K562 (cell line): Measurements from ENCODE around the gene CUEDC2. TPM values are rescaled to one million over a fixed set of nuclear protein-coding genes. Genes with fewer than 3 reads are reported as not detected.
A peak's percentile ranks its signal among the peaks of the same experiment; 100 is the strongest.

ENCODE experiments used
- ATAC-seq: fragments of 200-7000 bp; cut with Tn5 transposase; 3 replicates; pipeline ENCODE4 v1.9.1; 2020; ENCODE audit warnings: moderate library complexity
- BruUV-seq: library from RNA; stranded (reverse); fragments of 400-500 nt; replicated peaks from 2 replicates; lab custom pipeline; 2021; lab: Mats Ljungman, UMichigan
- CTCF ChIA-PET: fragments of 300-600 bp; formaldehyde crosslinking; extraction: SDS; loops from one replicate; lab custom pipeline; 2021; ENCODE audit warnings: low intra/inter-chr PET ratio; lab: Yijun Ruan, JAX
- POLR2A ChIA-PET: fragments of 300-600, 350-650 bp; sonication (Branson Sonifier 250); formaldehyde crosslinking; extraction: SDS; loops from one replicate; lab custom pipeline; 2021; ENCODE audit warnings: antibody characterized with exemption, inconsistent platforms; lab: Yijun Ruan, JAX
- DNase-seq, 4 experiments: peaks; one replicate each; pipeline versions ENCODE4 v3.0.0 to v3.0.0-alpha.2; 2011 to 2018; ENCODE audit warnings: low spot score in 3 of 4, mixed read lengths in 3 of 4; ENCODE audit errors: extremely low read depth in 1 of 4
- FAIRE-seq: peaks from 2 replicates; lab custom pipeline; 2011; peaks lifted over from hg19 to GRCh38; lab: Jason Lieb, UNC
- H2AFZ ChIP-seq: 2 replicates; pipeline ENCODE4 v1.6.0; 2011; ENCODE audit warnings: low read depth, low read length, control low read depth, inconsistent platforms
- H3K27ac ChIP-seq: fragments of 200-600 bp; 3 replicates; pipeline ENCODE4 v1.8.0; 2011; ENCODE audit warnings: low read depth, mild to moderate bottlenecking, control low read depth, inconsistent platforms, low read length, moderate library complexity, mixed read lengths; ENCODE audit errors: extremely low read depth
- H3K27me3 ChIP-seq, 2 experiments: fragments of 300-600 bp in 1 of 2; 2 replicates in 1 of 2; 3 replicates in 1 of 2; pipeline versions ENCODE4 v1.6.0 to v1.8.0; 2011; ENCODE audit warnings: inconsistent platforms in 2 of 2, low read length in 2 of 2, mild to moderate bottlenecking in 1 of 2, mixed read lengths in 1 of 2, moderate library complexity in 1 of 2; ENCODE audit not compliant: control insufficient read depth in 2 of 2, insufficient read depth in 2 of 2
- H3K36me3 ChIP-seq: fragments of 300-600 bp; 3 replicates; pipeline ENCODE4 v1.8.0; 2011; ENCODE audit warnings: mild to moderate bottlenecking, low read length, inconsistent platforms; ENCODE audit not compliant: control insufficient read depth, insufficient read depth
- H3K4me1 ChIP-seq, 2 experiments: fragments of 200-600 bp in 1 of 2; replicated peaks in 1 of 2; 2 replicates in 1 of 2; 3 replicates in 1 of 2; pipeline versions ENCODE4 v1.5.1 to v1.8.0; 2011; ENCODE audit warnings: inconsistent platforms in 2 of 2, low read length in 2 of 2, mild to moderate bottlenecking in 1 of 2, mixed read lengths in 1 of 2, moderate library complexity in 1 of 2; ENCODE audit not compliant: control insufficient read depth in 2 of 2, insufficient read depth in 2 of 2
- H3K4me2 ChIP-seq: 2 replicates; pipeline ENCODE4 v1.6.1; 2011; ENCODE audit warnings: low read length, control low read depth, inconsistent platforms, mixed read lengths; ENCODE audit not compliant: insufficient read depth
- H3K4me3 ChIP-seq: fragments of 200-600 bp; sonication (generic), shearing (Covaris generic); 2 replicates; pipeline ENCODE4 v1.5.1; 2016; ENCODE audit warnings: control low read depth, inconsistent platforms
- H3K79me2 ChIP-seq: fragments of 200-600 bp; 3 replicates; pipeline ENCODE4 v1.8.0; 2011; ENCODE audit warnings: low read length, inconsistent platforms; ENCODE audit not compliant: control insufficient read depth, insufficient read depth
- H3K9ac ChIP-seq, 2 experiments: 2 replicates each; pipeline versions ENCODE4 v1.6.0 to v1.6.1; 2011; ENCODE audit warnings: low read depth in 2 of 2, low read length in 2 of 2, control low read depth in 1 of 2, inconsistent platforms in 1 of 2, mild to moderate bottlenecking in 1 of 2, mixed read lengths in 1 of 2; ENCODE audit not compliant: insufficient read depth in 1 of 2
- H3K9me1 ChIP-seq: one replicate; pipeline ENCODE4 v1.6.0; 2011; ENCODE audit warnings: inconsistent platforms, mild to moderate bottlenecking, low read length, moderate library complexity; ENCODE audit not compliant: control insufficient read depth, insufficient read depth
- H3K9me3 ChIP-seq: replicated peaks from 2 replicates; pipeline ENCODE4 v1.5.1; 2011; ENCODE audit warnings: low read depth, low read length, inconsistent platforms; ENCODE audit not compliant: control insufficient read depth, insufficient read depth
- H4K20me1 ChIP-seq: replicated peaks from 2 replicates; pipeline ENCODE4 v1.6.1; 2011; ENCODE audit warnings: low read length, inconsistent platforms, mixed read lengths; ENCODE audit not compliant: control insufficient read depth, insufficient read depth
- MGA ChIP-seq: fragments of 450-650 bp; IDR thresholded peaks from 2 replicates; pipeline ENCODE4 v1.6.1; 2016; ENCODE audit warnings: mild to moderate bottlenecking, moderate library complexity
- NR2C2 ChIP-seq, 2 experiments: fragments of 200-800 bp in 1 of 2; sonication (Bioruptor generic) in 1 of 2; sonication (generic) in 1 of 2; formaldehyde crosslinking in 1 of 2; IDR thresholded peaks; 2 replicates each; pipeline versions ENCODE4 v1.6.1 to v1.8.0; 2016 to 2022; ENCODE audit warnings: mild to moderate bottlenecking in 1 of 2, missing compliant biosample characterization in 1 of 2, missing genetic modification characterization in 1 of 2, missing genetic modification reagents in 1 of 2
- PHF8 ChIP-seq: fragments of 200-600 bp; sonication (generic); IDR thresholded peaks from 2 replicates; pipeline ENCODE4 v1.6.1; 2012; ENCODE audit warnings: mixed run types, mild to moderate bottlenecking, inconsistent platforms, low read length, moderate library complexity, borderline replicate concordance
- POLR2AphosphoS5 ChIP-seq: IDR thresholded peaks from 2 replicates; pipeline ENCODE4 v1.6.1; 2011; ENCODE audit warnings: mild to moderate bottlenecking, low read depth, low read length, moderate library complexity; ENCODE audit not compliant: control insufficient read depth, insufficient read depth
- ZNF134 ChIP-seq: fragments of 250-450 bp; sonication (Bioruptor Pico); conservative IDR thresholded peaks from 2 replicates; pipeline ENCODE4 v1.4.0; 2020
- WGBS: fragments of 100-300 bp; shearing (Covaris generic); methylation state at CpG from one replicate; pipeline ENCODE4 v1.1.6; 2016; ENCODE audit warnings: low coverage, mixed read lengths; ENCODE audit not compliant: insufficient coverage; ENCODE audit errors: missing lambda C conversion rate; 5-methylcytosine and 5-hydroxymethylcytosine counted together
- in situ Hi-C: fragments of 300-500 bp; cut with MboI; formaldehyde crosslinking; loops from 4 replicates; pipeline ENCODE4 v1.15.0; 2018; ENCODE audit warnings: inconsistent platforms, mixed read lengths
- intact Hi-C: fragments of 100-400 bp; cut with micrococcal nuclease; formaldehyde crosslinking; loops from 2 replicates; pipeline ENCODE4 v1.14.2; 2022
- polyA plus RNA-seq, 8 experiments: library from polyadenylated mRNA; depleted of rRNA in 4 of 8; stranded (reverse) in 5 of 8; unstranded in 3 of 8; fragments of >200 nt; fragmentation: Nextera tagmentation in 2 of 8; fragmentation: Illumina TruSeq in 1 of 8; extraction: Ambion mirVana in 2 of 8; extraction: Trizol in 1 of 8; gene quantifications; 2 replicates each; pipeline versions ENCODE4 v1.2.1 to v1.2.3, GENCODE V29; 2011 to 2014; ENCODE audit warnings: inconsistent platforms in 1 of 8, missing spikeins in 1 of 8
- total RNA-seq, 7 experiments: library from RNA; depleted of rRNA in 6 of 7; stranded (reverse); fragments of >200 nt in 6 of 7; fragmentation: Illumina TruSeq in 2 of 7; extraction: Trizol in 2 of 7; gene quantifications; 2 replicates each; pipeline versions ENCODE4 v1.2.1 to v1.2.3, GENCODE V29; 2011 to 2021; ENCODE audit warnings: low replicate concordance in 1 of 7
- TF ChIP-seq, protein P1 (sequence below): fragments of 250-450 bp; sonication (Bioruptor Pico); IDR thresholded peaks from 2 replicates; pipeline ENCODE4 v1.5.1; 2021; ENCODE audit warnings: mild to moderate bottlenecking

The CUEDC2 gene
- total and polyA plus RNA-seq, 9 of the 15 experiments (the other 6 are each of a cell fraction or from before 2014, with no cell fraction given), result 8.5 to 48.9 (median 27.4) TPM

DNA sequence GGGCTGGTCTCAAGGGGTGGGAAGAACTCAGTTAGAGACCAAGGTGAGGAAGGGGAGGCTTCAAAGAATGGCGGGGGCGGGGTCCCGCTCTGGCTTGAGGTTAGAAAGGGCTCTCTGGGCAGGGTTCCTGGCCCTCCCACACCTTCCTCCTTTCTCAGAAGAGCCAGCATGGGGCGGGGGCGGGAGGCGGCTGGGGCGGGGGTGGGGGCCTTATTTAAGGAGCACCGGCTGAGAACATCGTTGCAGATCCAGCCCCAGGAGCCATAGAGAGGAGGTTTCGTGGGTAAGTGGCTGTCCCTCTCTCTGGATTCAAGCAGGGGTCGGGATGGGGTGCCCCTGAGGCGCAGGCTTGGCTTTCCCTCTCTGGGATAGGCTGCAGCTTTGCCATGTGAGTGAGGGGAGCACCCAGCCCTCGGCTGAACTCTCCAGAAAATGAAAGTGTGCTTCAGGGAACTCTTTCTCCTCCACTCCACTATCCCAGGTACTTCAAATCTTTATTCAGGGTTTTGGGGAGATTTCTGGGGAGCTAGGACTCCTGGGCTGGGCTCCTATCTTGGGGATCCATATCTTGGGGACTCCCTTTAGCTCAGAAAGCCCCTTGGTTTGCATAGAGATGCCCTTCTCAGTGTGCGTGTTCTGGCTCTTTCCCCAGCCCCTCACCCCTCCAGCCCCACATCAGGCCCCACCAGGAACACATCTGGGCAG lies 3.3 kb upstream of the CUEDC2 start (continued):
- TF ChIP-seq, protein P1, sequence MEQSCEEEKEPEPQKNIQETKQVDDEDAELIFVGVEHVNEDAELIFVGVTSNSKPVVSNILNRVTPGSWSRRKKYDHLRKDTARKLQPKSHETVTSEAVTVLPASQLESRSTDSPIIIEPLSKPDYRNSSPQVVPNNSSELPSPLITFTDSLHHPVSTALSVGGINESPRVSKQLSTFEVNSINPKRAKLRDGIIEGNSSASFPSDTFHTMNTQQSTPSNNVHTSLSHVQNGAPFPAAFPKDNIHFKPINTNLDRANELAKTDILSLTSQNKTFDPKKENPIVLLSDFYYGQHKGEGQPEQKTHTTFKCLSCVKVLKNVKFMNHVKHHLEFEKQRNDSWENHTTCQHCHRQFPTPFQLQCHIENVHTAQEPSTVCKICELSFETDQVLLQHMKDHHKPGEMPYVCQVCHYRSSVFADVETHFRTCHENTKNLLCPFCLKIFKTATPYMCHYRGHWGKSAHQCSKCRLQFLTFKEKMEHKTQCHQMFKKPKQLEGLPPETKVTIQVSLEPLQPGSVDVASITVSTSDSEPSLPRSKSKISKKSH (CRISPR knock-in tag), result no peak
- TF ChIP-seq NR2C2 (CRISPR knock-in tag; IDR thresholded peaks at IDR 0.05) (no peak), NR2C2 (tag; IDR thresholded peaks at IDR 0.05) (no peak), ZNF134 (CRISPR knock-in tag) (no peak), POLR2AphosphoS5 (peak; percentile 96), PHF8 (peak; percentile 64; the same call in 1 of the 2 replicates)

DNA sequence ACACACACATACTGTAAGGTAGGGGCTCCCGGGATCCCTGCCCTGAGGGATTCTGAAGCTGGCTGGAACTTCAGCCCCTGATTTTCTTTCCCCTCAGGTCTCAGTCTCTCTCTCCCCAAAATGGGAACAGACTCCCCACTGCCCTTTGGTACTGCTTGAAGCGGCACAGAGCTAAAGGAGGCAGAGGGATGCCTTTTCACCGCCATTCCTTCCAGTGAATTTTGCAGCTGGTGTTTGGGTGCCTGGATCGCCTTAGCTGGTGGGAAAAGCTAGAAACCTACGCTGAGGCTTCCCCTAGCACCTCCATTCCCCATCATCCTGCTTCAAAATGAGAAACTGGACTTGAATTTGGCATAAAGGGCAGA lies 2.7 kb upstream of the CUEDC2 start:
- Histone ChIP-seq H4K20me1 (peaks cover 4% of the 10 kb centered on the region), H3K27ac (peak overlapping the region; percentile 88), H3K4me2 (peak overlapping the region; percentile 90), H3K9me3 (no peaks in the 10 kb centered on the region), H3K9me1 (no peaks in the 10 kb centered on the region), H3K4me1 (peaks cover 27 to 45% of the 10 kb centered on the region in 2 experiments), H2AFZ (peak overlapping the region; percentile 69), H3K27me3 (no peaks in the 10 kb centered on the region), H3K4me3 (peak overlapping the region; percentile 80), H3K9ac (peak overlapping the region; percentile 66 to 82; a peak in 3 of 4 replicates), H3K36me3 (peaks cover 16% of the 10 kb centered on the region; the same call in 2 of the 3 replicates), H3K79me2 (peaks cover 52% of the 10 kb centered on the region)
- intact Hi-C loops, result no loop called here
- ChIA-PET POLR2A (interaction anchor here (0.8 to 3.3 kb wide), 6 partner anchors 9 to 71 kb away, joined by 4 to 34 read pairs (median 6); partner anchors contain the start of genes C10orf95 and FBXL15), CTCF (no interaction called here)
- DNase-seq (no peak), FAIRE-seq (no peak), ATAC-seq (no peak)
- in situ Hi-C loops, result loop anchor here (25.0 kb wide), 1 partner anchor 598 kb away; the partner anchor contains the start of gene KCNIP2
- WGBS, result 6% methylated on average over 5 of the region's 5 CpGs
- BruUV-seq, result no TSS peak
- TF ChIP-seq MGA, result no peak
